ENCODE results near the gene QPCT. TPM values are rescaled to one million over a fixed set of nuclear protein-coding genes. Genes with fewer than 3 reads are reported as not detected.

The QPCT gene
- total and polyA plus RNA-seq, 2 donors from 2014 or later: 10.4 to 16.6 TPM

DNA sequence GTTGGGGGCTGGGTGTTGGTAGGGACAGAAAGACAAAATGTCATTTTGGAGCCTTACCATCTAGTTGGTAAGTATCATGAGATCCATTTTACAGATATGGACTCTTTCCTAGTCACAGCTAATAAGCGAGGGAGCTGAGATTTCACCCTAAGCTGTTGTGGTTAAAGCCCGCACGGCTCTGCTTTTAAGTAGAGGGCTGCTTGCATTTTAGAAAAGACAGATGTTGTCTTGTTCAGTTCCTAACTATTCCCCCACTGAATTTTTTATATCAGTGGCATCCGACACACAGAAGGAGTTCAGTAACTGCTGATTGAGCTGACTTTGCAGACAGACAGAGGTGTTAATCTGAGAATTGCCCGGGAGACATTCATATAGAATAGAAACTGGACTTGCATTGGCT lies 3.7 kb downstream of the QPCT start:
- Histone ChIP-seq H3K9me3 (ENCODE audit: control insufficient read depth in 2 of 3, insufficient read depth in 1 of 3, low read length in 3 of 3) (no peaks in the 10 kb centered on the region), H3K27me3 (ENCODE audit: control insufficient read depth, insufficient read depth, low read length) (no peaks in the 10 kb centered on the region), H3K36me3 (ENCODE audit: control insufficient read depth in 2 of 3, insufficient read depth in 3 of 3, low read length in 3 of 3) (no peaks in the 10 kb centered on the region), H3K4me3 (ENCODE audit: low read length in 3 of 3) (no peak overlapping the region), H3K9ac (ENCODE audit: low read length in 3 of 3) (no peak overlapping the region), H3K27ac (ENCODE audit: low read depth in 2 of 2, low read length in 2 of 2) (no peak overlapping the region), H3K4me1 (ENCODE audit: control insufficient read depth in 2 of 3, insufficient read depth in 2 of 3, low read depth in 1 of 3, low read length in 3 of 3) (peaks cover 0 to 11% (median 11%) of the 10 kb centered on the region in 3 donors)
- FAIRE-seq (no peak), DNase-seq (no peak)
- TF ChIP-seq, protein P1, sequence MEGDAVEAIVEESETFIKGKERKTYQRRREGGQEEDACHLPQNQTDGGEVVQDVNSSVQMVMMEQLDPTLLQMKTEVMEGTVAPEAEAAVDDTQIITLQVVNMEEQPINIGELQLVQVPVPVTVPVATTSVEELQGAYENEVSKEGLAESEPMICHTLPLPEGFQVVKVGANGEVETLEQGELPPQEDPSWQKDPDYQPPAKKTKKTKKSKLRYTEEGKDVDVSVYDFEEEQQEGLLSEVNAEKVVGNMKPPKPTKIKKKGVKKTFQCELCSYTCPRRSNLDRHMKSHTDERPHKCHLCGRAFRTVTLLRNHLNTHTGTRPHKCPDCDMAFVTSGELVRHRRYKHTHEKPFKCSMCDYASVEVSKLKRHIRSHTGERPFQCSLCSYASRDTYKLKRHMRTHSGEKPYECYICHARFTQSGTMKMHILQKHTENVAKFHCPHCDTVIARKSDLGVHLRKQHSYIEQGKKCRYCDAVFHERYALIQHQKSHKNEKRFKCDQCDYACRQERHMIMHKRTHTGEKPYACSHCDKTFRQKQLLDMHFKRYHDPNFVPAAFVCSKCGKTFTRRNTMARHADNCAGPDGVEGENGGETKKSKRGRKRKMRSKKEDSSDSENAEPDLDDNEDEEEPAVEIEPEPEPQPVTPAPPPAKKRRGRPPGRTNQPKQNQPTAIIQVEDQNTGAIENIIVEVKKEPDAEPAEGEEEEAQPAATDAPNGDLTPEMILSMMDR (IDR thresholded peaks at IDR 0.05; ENCODE audit: borderline replicate concordance, extremely low read depth, insufficient read depth): no peak
- intact Hi-C loops (cut with DNase I): no loop called here

DNA sequence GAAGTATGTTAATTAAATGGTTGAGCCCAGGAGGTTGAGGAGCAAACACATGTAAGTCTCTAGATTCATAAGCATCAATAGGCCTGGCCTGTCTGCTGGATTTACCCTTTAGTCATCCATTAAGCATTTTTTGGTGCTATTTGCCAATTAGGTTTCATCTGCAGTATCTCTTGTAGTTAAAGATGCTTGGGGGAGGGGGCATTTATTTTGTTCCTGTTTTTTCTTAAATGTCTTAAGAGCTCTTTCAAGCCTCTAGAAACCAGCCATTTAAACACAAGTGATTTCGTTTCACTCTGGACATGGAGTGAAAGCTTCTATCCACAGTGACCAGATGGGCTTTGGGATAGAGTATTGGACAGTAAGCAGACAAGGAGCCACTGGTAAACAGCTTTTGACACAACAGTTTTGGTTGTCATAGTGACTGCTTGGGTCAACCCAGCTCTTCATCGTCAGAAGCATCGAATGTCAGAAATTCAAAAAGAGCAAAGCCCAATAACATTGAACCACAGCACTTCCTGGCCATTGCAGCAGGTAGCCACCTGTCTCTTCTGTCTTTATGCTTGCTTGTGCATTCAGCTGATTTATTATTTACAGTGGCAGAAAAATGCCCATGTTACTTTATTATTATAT lies 4.9 kb downstream of the QPCT start:
- intact Hi-C loops (cut with DNase I): no loop called here
- no peak overlapping the region for H3K4me3 ChIP-seq (ENCODE audit: low read length in 3 of 3)
- TF ChIP-seq, protein P1 (IDR thresholded peaks at IDR 0.05; ENCODE audit: borderline replicate concordance, extremely low read depth, insufficient read depth): no peak
- no peak overlapping the region for H3K27ac ChIP-seq (ENCODE audit: low read depth in 2 of 2, low read length in 2 of 2)
- no peaks in the 10 kb centered on the region for H3K36me3 ChIP-seq (ENCODE audit: control insufficient read depth in 2 of 3, insufficient read depth in 3 of 3, low read length in 3 of 3)
- H3K9me3 ChIP-seq (ENCODE audit: control insufficient read depth in 2 of 3, insufficient read depth in 1 of 3, low read length in 3 of 3): no peaks in the 10 kb centered on the region
- H3K27me3 ChIP-seq (ENCODE audit: control insufficient read depth, insufficient read depth, low read length): no peaks in the 10 kb centered on the region
- no peak overlapping the region for H3K9ac ChIP-seq (ENCODE audit: low read length in 3 of 3)
- peaks cover 0 to 11% (median 11%) of the 10 kb centered on the region in 3 donors for H3K4me1 ChIP-seq (ENCODE audit: control insufficient read depth in 2 of 3, insufficient read depth in 2 of 3, low read depth in 1 of 3, low read length in 3 of 3)
- FAIRE-seq (no peak), DNase-seq (peak in 3 of 5 donors; percentile 21 to 57 (median 57))

GRCh38 chr2:37350034-37350433 lies 5.6 kb downstream of the QPCT start:
- FAIRE-seq (no peak), DNase-seq (peak; percentile 54 to 86 (median 73))
- Histone ChIP-seq H3K36me3 (ENCODE audit: control insufficient read depth in 2 of 3, insufficient read depth in 3 of 3, low read length in 3 of 3) (no peaks in the 10 kb centered on the region), H3K27ac (ENCODE audit: low read depth in 2 of 2, low read length in 2 of 2) (no peak overlapping the region), H3K4me1 (ENCODE audit: control insufficient read depth in 2 of 3, insufficient read depth in 2 of 3, low read depth in 1 of 3, low read length in 3 of 3) (peaks cover 0 to 11% (median 11%) of the 10 kb centered on the region in 3 donors), H3K4me3 (ENCODE audit: low read length in 3 of 3) (no peak overlapping the region), H3K27me3 (ENCODE audit: control insufficient read depth, insufficient read depth, low read length) (no peaks in the 10 kb centered on the region), H3K9me3 (ENCODE audit: control insufficient read depth in 2 of 3, insufficient read depth in 1 of 3, low read length in 3 of 3) (no peaks in the 10 kb centered on the region), H3K9ac (ENCODE audit: low read length in 3 of 3) (no peak overlapping the region)
- intact Hi-C loops (cut with DNase I): no loop called here
- TF ChIP-seq, protein P1 (IDR thresholded peaks at IDR 0.05; ENCODE audit: borderline replicate concordance, extremely low read depth, insufficient read depth): no peak
